ENCODE results near the gene KRTAP3-3.

KRTAP3-3 gene

GRCh38 chr17:40947929-40948328 is 46.0 kb downstream of the KRTAP3-3 start:
- no peak overlapping the region for H3K27ac ChIP-seq (ENCODE audit: low read depth, low read length)
- H3K36me3 ChIP-seq (ENCODE audit: low read length): no peaks in the 10 kb centered on the region
- H3K79me2 ChIP-seq (ENCODE audit: insufficient read depth, low read length): no peaks in the 10 kb centered on the region
- no peak for TF ChIP-seq EZH2phosphoT487 (conservative IDR thresholded peaks at IDR 0.05; ENCODE audit: low read length)
- no peak for TF ChIP-seq CTCF (IDR thresholded peaks at IDR 0.05; ENCODE audit: insufficient read depth, low read length, poor library complexity, severe bottlenecking)
- no peaks in the 10 kb centered on the region for H3K9me2 ChIP-seq (replicated peaks; ENCODE audit: insufficient read depth, low read length)
- H3K4me2 ChIP-seq (ENCODE audit: low read depth, low read length, poor library complexity, severe bottlenecking): no peak overlapping the region
- H4K20me1 ChIP-seq (ENCODE audit: low read depth, low read length): no peaks in the 10 kb centered on the region
- H3K4me3 ChIP-seq (ENCODE audit: insufficient read depth, low read length, poor library complexity, severe bottlenecking): no peak overlapping the region
- no peak overlapping the region for H2AFZ ChIP-seq (ENCODE audit: low read depth, low read length, severe bottlenecking)
- H3K27me3 ChIP-seq (ENCODE audit: low read length): no peaks in the 10 kb centered on the region
- H3K9ac ChIP-seq (ENCODE audit: low read length): no peak overlapping the region
- H3K9me3 ChIP-seq (ENCODE audit: insufficient read depth, low read length): no peaks in the 10 kb centered on the region
- H3F3A ChIP-seq (ENCODE audit: insufficient read depth): no peaks in the 10 kb centered on the region

DNA sequence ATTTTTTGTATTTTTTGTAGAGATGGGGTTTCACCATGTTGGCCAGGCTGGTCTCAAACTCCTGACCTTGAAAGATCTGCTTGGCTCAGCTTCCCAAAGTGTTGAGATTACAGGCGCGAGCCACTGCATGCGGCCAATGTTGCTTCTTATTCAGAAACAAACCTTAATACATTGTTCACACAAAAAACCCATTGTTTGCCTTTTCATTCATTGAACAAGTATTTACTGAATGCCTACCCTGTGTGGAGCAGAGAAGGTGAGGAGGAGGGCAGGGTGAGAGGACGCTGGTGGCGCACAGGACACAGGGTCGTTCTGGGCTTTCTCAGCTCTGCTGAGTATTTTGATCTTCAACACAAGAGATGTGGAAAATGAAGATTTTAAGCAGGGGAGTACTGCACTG is 48.5 kb downstream of the KRTAP3-3 start:
- H2AFZ ChIP-seq (ENCODE audit: low read depth, low read length, severe bottlenecking): no peak overlapping the region
- H3K79me2 ChIP-seq (ENCODE audit: insufficient read depth, low read length): no peaks in the 10 kb centered on the region
- no peak overlapping the region for H3K9ac ChIP-seq (ENCODE audit: low read length)
- no peaks in the 10 kb centered on the region for H4K20me1 ChIP-seq (ENCODE audit: low read depth, low read length)
- H3K36me3 ChIP-seq (ENCODE audit: low read length): no peaks in the 10 kb centered on the region
- no peaks in the 10 kb centered on the region for H3F3A ChIP-seq (ENCODE audit: insufficient read depth)
- no peak overlapping the region for H3K27ac ChIP-seq (ENCODE audit: low read depth, low read length)
- H3K9me2 ChIP-seq (replicated peaks; ENCODE audit: insufficient read depth, low read length): no peaks in the 10 kb centered on the region
- no peaks in the 10 kb centered on the region for H3K27me3 ChIP-seq (ENCODE audit: low read length)
- TF ChIP-seq EZH2phosphoT487 (conservative IDR thresholded peaks at IDR 0.05; ENCODE audit: low read length) (no peak), CTCF (IDR thresholded peaks at IDR 0.05; ENCODE audit: insufficient read depth, low read length, poor library complexity, severe bottlenecking) (no peak)
- no peak overlapping the region for H3K4me2 ChIP-seq (ENCODE audit: low read depth, low read length, poor library complexity, severe bottlenecking)
- H3K4me3 ChIP-seq (ENCODE audit: insufficient read depth, low read length, poor library complexity, severe bottlenecking): no peak overlapping the region
- H3K9me3 ChIP-seq (ENCODE audit: insufficient read depth, low read length): no peaks in the 10 kb centered on the region

DNA sequence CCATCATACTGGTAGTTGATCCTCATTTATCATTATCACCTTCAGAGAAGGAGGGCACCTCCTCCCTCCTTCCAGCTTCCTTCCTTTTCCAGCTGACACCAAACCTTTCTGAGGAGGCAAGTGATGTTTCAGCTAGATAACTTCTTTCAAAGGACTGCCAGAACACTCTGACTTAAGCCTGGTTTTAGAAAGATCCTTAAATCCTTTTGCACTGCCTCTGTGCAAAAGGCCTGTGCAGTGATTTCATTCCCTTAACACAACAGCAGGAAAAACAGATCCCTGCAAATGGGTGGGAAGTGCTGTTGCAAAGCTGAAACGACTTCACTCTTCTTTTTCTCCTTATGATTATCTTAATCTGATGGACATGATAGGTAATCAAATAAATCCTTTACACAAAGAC is 49.4 kb downstream of the KRTAP3-3 start:
- no peaks in the 10 kb centered on the region for H3K9me2 ChIP-seq (replicated peaks; ENCODE audit: insufficient read depth, low read length)
- H3F3A ChIP-seq (ENCODE audit: insufficient read depth): no peaks in the 10 kb centered on the region
- no peaks in the 10 kb centered on the region for H3K79me2 ChIP-seq (ENCODE audit: insufficient read depth, low read length)
- H3K9ac ChIP-seq (ENCODE audit: low read length): no peak overlapping the region
- TF ChIP-seq CTCF (IDR thresholded peaks at IDR 0.05; ENCODE audit: insufficient read depth, low read length, poor library complexity, severe bottlenecking) (no peak), EZH2phosphoT487 (conservative IDR thresholded peaks at IDR 0.05; ENCODE audit: low read length) (no peak)
- H3K4me3 ChIP-seq (ENCODE audit: insufficient read depth, low read length, poor library complexity, severe bottlenecking): no peak overlapping the region
- no peak overlapping the region for H3K4me2 ChIP-seq (ENCODE audit: low read depth, low read length, poor library complexity, severe bottlenecking)
- no peak overlapping the region for H2AFZ ChIP-seq (ENCODE audit: low read depth, low read length, severe bottlenecking)
- H3K27me3 ChIP-seq (ENCODE audit: low read length): no peaks in the 10 kb centered on the region
- H3K36me3 ChIP-seq (ENCODE audit: low read length): no peaks in the 10 kb centered on the region
- no peaks in the 10 kb centered on the region for H3K9me3 ChIP-seq (ENCODE audit: insufficient read depth, low read length)
- H3K27ac ChIP-seq (ENCODE audit: low read depth, low read length): no peak overlapping the region
- no peaks in the 10 kb centered on the region for H4K20me1 ChIP-seq (ENCODE audit: low read depth, low read length)

All from SU-DHL-6 (cell line).